Central memory CD4-positive, alpha-beta T cell (primary cell): ENCODE measurements around the gene MAP3K8.

Experiments used
- DNase-seq: peaks from one replicate; pipeline ENCODE4 v3.0.0; 2022

MAP3K8 gene

DNA sequence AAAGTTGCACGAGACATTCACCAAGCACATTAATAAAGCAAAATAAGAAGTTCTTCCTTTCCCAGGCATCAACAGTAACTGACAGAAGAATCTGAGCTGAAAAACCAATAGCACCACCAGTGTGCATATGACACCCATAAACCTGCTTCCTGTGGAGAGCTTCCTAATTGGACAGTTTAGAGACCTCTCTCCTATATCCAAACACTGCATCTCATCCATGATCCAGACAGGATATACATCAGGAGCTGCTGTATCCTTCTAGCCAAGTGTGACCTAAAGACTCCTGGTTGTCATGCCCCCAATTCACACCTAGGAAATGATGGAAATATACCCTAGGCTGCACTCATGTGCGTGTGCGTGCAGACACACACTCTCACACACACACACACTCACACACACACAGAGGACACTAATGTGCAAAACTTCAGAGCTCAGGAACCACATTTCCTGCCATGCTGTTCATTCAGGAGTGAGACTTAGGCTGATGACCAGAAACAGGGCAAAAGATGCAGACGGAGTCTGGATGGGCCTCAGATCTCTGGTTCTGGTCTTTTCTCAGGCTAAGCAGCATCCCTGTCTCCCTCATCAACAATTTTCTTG lies 58.0 kb downstream of the MAP3K8 start:
- no peak for DNase-seq

DNA sequence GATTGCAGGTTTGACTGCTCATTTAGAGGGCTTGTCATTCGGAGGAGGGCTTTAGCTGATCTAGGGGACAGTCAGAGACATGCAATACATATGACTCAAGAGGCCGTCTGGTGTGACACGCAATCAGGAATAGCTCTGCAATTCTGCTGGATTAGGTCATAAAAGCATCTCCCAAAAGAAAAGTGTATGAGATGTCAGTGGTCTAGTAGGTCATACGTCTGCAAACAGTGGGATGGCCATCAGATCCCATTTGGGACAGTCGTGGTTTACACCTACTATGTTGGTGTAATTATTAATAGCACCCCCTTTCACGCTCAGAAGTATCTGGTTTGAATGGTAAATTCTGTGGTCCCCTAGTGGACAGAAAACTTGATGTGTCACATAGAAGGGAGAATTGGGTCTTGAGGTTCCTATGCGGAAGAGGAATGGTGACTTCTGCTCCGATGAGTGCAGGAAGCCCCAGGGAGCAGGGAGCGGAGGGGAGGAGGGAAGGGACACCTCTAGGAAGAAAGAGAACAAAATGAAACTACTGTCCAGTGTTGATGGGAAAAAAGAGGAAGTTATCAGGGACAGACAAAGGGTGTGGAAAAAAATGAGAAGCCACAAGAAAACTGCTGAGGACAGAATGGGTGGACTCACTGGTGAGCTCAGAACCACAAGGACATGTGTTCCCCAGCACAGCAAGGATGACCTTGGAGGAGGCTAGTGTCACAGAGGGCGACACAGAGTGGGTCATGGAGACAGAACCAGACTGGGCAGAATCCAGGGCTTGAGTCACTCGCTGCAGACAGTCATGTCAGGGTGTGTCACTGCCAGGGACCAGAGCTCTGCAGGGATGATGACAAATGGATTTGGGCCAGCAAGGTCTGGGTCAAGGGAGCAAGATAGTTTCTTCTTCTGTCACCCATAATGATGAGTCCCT lies 59.9 kb downstream of the MAP3K8 start:
- DNase-seq: no peak

DNA sequence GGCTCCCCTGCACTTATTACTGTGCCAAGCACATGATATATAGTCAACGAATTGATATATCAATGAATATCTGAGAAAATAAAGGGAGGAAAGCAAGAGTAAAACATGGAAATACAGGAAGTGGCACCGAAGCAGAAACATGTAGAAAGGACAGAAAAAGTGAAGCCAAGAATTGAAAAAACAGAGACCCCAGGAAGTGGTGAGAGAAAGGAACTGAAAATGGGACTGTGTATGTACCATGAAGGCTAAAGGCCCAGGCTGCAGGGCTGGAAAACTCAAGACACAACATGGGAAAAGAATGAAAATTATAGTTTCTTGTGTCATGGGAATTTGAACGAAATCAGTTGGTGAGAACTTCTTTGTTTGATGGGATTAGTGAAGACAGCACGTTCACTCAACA lies 60.6 kb downstream of the MAP3K8 start:
- no peak for DNase-seq

DNA sequence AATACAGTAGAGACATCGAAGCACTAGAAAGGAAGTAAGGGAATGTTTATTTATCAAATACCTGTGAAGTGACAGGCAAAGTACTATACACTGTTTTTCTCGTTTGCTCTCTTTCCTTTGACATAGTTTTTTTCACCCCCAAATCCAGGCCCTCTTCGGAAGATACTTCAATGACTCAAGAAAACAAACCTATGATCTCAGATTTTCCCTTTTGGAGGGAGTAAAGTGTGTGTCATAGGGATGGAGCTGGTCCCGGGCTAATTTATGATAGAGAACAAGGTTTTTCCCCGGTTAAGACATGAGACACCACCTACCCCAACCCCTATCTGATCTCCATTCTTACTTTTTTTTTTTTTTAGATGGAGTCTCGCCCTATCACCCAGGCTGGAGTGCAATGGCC lies 61.7 kb downstream of the MAP3K8 start:
- no peak for DNase-seq

GRCh38 chr10:30499816-30500215 lies 65.8 kb downstream of the MAP3K8 start:
- DNase-seq: no peak

- DNase-seq: no peak
Measured at GRCh38 chr10:30500534-30500933, 66.5 kb downstream of the MAP3K8 start.

GRCh38 chr10:30500963-30501504 lies 67.0 kb downstream of the MAP3K8 start:
- no peak for DNase-seq

GRCh38 chr10:30502266-30503060 lies 68.5 kb downstream of the MAP3K8 start:
- peak; percentile 32 for DNase-seq

GRCh38 chr10:30503700-30504266 lies 69.8 kb downstream of the MAP3K8 start:
- DNase-seq: no peak

GRCh38 chr10:30505543-30506298 lies 71.7 kb downstream of the MAP3K8 start:
- no peak for DNase-seq

GRCh38 chr10:30509508-30509907 lies 75.5 kb downstream of the MAP3K8 start:
- no peak for DNase-seq

DNA sequence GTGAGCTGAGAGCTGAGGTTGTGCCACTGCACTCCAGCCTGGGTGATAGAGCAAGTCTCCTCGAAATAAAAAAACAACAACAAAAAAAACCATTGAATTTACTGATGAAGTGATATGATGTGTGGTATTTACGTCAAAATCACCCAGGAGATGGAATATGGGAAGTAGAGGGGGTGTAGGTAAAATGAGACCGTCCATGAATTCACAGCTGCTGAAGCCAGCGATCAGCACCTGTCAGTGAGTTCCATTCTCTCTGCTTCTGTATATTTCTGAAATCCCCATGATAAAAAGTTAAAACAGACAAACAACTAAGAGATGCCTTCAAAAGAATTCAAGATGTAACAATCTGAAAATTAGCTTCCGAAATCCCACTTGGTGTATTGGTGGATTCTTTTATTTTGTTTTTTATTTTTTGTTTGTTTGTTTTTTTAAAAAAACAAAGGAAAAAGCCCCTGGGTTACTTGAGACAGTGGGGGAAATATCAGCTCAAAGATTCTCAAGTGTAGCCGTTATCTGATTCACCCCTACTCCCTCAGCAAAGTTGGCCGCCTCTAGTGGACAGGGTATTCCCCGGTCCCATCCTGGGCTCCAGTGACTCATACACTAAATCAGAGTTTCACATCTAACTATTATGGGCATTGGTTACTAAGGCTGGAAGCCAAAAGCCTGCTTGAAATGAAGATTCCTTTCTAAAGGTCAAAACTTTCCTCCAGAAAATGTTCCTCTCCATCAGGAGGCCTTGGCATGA lies 76.4 kb downstream of the MAP3K8 start:
- no peak for DNase-seq

DNA sequence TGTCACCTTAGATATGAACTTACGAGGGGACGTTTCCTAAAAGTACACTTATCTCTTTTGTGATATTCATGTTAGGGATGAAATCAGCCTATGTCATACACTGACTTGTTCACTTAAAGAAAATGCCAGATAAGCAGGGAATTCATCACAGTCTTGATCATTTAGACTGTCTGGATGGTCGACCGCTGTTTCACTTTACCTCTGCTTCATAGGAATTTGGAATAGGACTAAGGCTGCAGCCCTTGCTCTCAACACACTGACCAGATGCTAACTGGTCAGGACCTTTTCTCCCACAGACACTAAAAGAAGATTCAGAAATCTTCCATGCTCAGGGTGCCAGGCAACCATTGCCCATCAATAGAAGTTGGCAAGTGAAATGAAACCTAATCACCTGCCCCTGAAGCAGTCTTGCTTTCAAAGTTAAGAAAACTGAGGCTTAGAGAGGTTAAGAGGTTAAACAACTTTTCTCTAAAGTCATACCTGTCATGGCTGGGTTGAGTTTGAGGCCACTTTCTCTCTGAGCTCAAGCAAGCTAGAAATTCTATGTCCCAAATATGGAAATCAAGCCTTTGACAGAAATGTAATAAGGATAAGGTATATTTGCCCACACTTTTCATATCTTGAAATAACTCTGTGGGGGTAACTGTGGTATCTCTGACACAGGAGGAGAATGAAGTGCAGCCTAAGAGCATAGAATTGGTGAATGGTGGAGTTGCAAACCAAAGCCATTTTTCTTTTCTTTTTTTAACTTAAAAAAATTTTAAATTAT lies 77.1 kb downstream of the MAP3K8 start:
- DNase-seq: no peak
